ENCODE results near the gene DOK7.

Gene DOK7

GRCh38 chr4:3429651-3430050 is 33.5 kb upstream of the DOK7 start:
- no peak for DNase-seq

GRCh38 chr4:3430524-3430923 is 32.6 kb upstream of the DOK7 start:
- no peak for DNase-seq

DNA sequence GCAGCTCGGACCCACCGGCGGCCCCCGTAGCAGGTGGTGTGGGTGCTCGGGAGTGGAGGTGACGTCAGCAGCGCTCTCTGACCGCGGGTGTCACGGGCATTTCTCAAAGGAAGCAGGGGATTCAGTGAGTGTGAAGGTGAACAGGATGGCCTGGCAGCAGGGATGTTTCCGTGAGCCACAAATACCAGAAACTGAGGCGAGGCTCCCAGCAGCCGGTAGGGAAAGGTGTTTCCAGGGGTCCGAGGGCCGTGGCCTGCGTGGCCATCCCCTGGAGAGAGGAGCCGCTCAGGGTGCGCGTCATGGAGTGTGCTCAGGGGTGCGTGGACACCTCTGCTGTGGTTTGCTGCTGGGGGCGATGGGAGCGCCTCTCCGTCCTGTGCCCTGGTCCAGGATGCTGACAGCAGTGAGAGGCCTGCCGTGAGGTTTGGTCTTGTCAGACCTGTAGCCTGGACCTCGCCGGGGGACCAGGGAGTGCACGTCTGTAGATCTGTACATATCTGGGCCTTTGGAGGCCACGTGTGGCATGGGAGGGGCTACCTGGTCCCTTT is 31.6 kb upstream of the DOK7 start:
- no peak for DNase-seq

- DNase-seq: no peak
Measured at GRCh38 chr4:3432381-3432790, 30.7 kb upstream of the DOK7 start.

DNA sequence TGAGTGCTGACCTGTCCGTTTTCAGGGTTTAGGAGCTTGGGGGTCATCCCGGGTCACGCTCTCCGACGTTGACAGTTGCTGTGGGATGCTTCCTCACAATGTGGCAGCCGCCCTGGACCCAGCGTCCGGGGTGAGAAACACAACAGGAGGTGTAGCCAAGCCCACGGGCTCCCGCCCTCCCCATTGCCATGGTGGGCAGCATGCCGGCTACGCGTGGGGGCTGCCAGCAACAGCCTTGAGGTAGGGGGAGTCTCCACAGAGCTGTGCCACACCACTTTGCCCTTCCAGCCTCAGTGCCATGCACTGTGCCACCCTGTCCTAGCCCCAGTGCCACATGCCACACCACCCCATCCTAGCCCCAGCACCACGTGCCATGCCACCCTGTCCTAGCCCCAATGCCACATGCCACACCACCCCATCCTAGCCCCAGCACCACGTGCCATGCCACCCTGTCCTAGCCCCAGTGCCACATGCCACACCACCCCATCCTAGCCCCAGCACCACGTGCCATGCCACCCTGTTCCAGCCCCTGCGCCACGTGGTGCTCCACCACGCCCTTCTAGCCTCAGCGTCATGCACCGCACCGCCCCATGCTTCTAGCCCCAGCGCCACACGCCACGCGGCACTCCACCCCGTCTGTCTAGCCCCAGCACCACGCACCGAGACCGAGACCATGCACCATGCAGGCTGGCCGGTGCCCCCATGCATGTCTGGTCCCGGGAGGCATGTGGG is 29.8 kb upstream of the DOK7 start:
- DNase-seq: no peak

- DNase-seq: no peak
Measured at GRCh38 chr4:3434881-3435685, 28.0 kb upstream of the DOK7 start.

DNA sequence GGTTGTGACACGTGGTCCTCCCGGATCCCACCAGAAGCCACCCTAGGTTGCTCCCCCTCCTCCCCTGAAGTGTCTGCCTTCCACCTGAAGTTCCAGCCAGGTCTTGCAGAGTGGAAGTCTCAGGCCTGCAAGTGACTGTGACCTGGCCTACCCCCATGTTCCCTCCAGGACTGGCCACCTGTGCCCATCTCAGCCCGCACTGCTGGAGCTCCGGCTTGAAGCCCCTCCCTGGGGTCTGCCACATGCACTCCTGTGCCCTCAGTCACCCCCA is 27.5 kb upstream of the DOK7 start:
- DNase-seq: no peak

DNA sequence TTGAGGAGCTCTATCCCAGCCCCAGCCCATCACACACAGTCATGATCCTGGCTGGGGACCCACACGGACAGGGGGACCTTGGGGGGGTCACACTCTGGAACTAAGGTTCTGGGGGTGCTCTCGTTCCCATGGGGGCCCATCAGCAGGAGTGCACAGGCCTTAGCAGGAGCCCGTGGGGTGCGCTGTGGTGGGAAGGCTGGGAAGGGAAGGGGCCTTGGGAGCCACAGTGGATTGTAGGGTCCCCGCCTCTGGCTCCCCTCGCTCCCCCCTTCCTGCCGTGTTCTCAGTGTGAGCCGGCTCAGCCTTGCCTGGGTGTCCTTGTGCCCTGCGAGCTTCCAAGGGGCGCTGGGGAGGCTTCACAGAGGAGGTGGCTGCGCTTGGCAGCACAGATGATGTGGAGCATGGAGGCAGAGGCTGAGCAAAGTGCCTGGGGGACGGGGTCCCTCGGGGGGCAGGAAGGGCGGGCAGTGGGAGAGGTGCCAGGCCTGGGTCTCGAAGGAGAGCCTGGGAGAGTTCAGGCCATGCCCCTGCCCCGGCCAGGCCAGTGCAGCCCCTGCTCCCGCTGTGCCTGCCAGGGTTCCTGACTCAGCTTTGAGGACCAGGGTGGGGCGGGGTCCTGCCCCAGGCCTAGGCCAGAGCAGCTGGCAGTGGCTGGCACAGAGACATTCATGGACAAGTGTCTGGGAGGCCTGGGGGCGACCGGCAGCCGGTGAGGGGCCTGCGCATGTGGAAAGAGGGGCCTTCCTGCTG is 26.9 kb upstream of the DOK7 start:
- no peak for DNase-seq

DNA sequence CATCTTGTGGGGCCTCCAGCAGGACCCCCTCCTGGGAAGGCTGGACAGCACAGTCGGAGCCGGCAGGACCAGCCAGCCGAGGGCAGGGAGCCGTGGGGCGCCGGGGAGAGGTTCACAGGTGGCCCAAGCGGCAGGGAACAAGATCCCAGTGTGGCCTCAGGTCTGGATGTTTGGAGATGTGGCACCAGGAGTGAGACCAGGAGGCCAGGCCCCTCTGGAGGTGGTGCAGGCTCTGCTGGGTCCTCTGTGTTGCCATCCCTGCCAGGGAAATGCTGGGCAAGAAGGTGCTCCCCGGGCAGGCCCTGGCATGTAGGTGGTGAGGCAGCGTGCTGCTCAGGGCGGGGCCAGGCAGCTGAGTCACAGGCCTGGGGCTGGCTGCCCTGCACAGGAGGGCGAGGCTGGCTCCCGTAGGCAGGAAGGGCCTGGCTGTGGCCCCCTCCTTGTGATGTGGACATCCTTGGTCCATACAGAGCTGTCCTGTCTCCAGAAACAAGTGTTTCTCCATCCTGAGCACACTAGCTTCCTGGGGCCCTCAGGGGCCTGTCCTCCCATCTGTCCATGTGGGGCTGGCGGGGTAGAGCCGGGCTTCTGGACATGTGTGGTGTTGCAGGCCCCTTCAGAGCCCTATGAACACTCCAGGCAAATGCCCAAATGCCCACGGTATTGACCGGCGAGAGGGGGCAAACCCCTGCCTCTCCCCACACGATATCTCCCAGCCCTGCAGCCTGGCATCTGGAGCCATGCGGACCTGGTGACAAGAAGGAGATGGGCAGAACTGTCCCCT is 26.1 kb upstream of the DOK7 start:
- DNase-seq: no peak

DNA sequence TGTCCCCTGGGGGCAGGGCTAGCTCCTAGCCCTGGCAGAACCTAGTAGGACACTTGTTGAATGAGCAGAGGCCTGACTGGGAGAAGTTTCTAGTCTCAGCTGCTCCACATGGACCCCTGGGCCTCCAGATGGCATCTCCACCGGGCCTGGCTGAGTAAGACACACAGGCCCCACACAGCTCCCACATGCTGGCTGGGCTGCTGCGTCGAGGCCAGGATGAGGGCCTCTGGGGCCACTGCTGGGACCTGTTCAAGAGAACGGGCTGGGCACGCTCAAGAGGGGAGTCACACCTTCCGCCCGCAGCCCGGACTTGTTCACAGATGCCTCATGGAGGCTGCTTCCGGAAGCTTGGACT is 25.5 kb upstream of the DOK7 start:
- DNase-seq: no peak

DNA sequence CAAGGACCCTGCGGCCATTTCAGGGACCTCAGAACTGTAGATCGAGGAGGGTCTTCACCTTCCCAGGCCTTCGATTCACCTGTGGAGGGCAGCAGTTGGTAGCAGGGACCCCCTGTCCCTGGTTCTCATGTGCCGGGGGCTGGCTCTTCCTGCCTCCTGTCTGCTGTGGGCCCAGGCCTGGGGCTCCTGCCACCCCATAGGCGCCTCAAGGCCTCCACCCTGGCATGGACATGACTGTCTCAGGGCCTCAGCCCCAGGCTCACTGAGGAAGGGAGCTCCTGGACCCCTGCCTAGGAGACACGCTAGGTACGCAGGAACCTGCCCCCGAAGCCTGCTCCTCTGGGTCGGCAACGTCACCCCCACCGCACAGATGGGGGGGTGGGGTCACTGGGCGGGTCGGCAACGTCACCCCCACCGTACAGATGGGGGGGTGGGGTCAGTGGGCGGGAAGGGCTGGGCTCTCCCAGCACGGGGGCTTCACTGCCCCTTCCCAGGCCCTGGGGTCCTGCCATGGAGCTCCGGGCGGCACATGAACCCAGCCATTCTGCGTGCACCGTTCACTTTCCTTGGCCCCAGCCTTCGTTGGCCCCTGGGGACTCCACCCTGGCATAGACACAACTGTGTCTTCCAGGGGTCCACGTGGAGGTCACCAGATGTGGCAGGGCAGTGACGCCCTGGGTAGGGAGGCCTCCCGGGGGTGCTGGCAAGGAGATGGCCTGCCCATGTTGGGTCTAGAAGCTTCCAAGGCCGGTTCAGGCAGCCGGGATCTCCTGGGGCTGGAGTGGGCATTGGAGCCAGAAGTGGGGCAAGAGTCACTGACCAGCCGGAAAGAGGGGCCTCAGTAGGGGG is 24.9 kb upstream of the DOK7 start:
- no peak for DNase-seq

DNA sequence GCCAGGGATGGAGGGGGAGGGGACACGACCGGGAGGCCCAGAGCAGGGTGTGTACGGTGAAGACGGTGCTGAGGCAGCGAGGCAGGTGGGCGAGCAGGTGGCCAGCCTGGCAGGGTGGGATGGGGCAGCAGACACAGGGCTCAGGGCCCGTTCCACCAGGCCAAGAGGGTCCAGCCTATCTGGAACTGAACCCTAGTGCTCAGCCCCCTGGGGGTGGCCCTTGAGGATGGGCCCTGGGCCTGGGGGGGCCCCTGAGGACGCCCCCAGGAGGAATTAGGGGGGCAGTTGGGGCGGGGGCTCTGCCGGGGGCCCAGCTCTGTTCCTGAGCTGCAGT is 24.3 kb upstream of the DOK7 start:
- no peak for DNase-seq

DNA sequence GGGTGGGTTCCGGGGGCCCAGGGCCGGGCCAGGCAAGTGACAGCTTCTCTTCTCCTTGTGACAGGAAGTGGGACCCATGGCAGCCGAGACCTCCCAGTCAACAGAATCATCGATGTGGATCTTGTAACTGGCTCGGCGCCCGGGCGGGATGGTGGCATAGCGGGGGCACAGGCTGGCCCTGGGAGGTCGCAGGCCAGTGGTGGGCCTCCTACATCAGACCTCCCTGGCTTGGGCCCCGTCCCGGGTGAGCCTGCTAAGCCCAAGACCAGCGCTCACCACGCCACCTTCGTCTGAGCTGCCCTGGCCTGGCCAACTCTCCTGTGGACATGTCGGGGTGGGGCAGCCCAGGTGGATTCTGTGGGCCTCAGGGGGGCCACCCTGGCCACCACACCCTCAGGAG is 23.7 kb upstream of the DOK7 start:
- DNase-seq: no peak

GRCh38 chr4:3440011-3440410 is 23.1 kb upstream of the DOK7 start:
- DNase-seq: peak; percentile 6

DNA sequence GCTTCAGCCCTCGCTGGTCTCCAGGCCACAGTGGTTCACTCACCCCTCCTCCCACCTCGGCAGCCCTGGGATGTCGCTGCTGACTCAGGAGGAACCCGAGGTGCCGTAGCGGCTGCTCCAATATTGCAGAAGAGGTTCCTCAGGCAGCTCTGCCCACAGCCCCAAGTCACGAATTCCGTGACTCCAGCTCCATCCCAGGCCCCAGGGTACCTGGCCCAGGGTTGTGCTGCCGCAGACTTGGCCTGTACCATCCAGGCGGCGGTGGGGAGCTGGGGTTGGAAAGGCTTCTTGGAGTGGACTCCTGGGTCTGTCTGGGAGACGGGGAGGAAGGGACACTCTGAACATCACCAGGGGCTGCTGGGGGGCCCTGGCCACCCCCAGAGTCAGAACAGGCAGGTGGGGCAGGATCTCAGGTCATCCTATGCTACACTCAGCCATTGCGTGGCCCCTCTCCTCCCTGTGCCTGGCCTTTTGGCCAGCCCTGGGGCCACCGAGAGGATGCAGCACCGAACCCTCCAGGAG is 22.1 kb upstream of the DOK7 start:
- no peak for DNase-seq

DNA sequence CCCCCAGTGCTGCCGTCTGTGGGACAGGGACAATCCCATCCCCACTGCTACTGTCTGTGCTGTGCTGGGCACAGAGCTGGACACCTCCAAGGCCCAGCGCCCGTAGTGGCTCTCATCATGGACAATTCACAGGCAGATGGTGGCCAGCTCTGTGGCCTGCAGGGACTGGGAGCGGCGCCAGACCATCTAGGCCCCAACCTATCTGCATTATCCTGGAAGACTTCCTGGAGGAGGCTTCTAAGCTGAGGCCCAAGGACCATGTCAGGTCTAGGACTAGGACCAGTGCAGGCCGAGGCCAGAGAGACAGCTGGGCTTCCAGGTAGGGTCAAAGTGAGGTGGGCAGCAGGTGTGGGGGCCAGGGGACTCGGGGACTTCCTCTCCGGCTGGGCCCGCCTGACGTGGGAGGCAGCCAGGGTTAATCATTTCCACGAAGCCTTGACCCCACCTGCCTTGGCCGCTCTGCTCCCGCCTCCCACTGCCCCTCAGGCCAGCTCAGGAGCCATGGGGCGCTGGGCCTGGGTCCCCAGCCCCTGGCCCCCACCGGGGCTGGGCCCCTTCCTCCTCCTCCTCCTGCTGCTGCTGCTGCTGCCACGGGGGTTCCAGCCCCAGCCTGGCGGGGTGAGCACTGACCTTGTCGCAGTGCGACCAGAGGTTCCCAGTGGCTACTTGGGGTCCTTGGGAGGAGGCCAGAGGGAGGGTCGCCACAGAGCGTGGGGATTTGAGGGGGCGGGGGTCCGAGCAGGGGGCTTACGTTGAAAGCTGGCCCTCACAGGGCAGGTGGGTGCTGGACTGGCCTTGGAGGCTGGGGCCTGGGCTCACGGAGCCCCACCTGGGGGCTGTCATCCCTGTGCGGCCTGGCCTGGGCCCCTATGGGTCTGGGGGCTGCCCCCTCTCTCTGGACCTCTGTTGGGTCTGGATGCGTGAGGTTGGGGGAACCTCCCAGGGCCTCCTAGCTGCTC is 21.3 kb upstream of the DOK7 start, which contains the start of gene HGFAC:
Gene HGFAC (plus strand): TSS at position 468 of the 959 bp plus-strand sequence. CDS start 34 bp downstream, at position 502.
- DNase-seq: no peak

DNA sequence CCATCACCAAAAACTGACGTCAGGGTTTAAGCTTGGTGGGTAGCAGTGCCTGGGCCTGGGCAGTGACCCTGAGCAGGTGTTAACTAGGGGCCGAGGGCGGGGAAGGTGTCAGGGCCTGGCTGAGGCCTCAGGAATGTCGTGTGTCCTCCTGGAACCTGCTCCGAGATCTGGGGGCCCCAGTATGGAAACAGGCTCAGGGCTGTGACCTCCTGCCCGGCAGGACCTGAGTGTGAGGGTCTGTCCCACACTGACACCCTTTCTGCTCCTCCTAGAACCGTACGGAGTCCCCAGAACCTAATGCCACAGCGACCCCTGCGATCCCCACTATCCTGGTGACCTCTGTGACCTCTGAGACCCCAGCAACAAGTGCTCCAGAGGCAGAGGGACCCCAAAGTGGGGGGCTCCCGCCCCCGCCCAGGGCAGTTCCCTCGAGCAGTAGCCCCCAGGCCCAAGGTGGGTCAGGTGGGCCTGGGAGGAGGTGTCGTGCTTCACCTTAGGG is 20.6 kb upstream of the DOK7 start:
- no peak for DNase-seq

GRCh38 chr4:3442959-3443749 is 20.0 kb upstream of the DOK7 start:
- no peak for DNase-seq

GRCh38 chr4:3443750-3444309 is 19.3 kb upstream of the DOK7 start:
- DNase-seq: no peak
